Left ventricle myocardium inferior (tissue), 1 donor: ENCODE data around the gene CGB8. TPM values are rescaled to one million over a fixed set of nuclear protein-coding genes. Genes with fewer than 3 reads are reported as not detected.
"Not testable (repeated sequence)": the region's sequence is repeated elsewhere in the genome, so short reads cannot be mapped to it uniquely, and the experiment has no call there.

Source experiments
- DNase-seq: peaks from one replicate; pipeline ENCODE4 v3.0.0-alpha.2; 2020
- H3K27ac ChIP-seq: fragments of 200-600 bp; replicated peaks from 2 replicates; pipeline ENCODE4 v1.8.0; 2021
- H3K27me3 ChIP-seq: fragments of 200-600 bp; 2 replicates; pipeline ENCODE4 v1.8.0; 2021; ENCODE audit warnings: low read depth
- H3K36me3 ChIP-seq: fragments of 200-600 bp; 2 replicates; pipeline ENCODE4 v1.8.0; 2021
- H3K4me1 ChIP-seq: fragments of 200-600 bp; 2 replicates; pipeline ENCODE4 v1.8.0; 2021
- H3K4me3 ChIP-seq: fragments of 200-600 bp; 2 replicates; pipeline ENCODE4 v1.8.0; 2021; ENCODE audit warnings: mild to moderate bottlenecking, moderate library complexity
- H3K9me3 ChIP-seq: fragments of 200-600 bp; replicated peaks from 2 replicates; pipeline ENCODE4 v1.8.0; 2021
- intact Hi-C: fragments of 100-400 bp; cut with micrococcal nuclease; formaldehyde crosslinking; loops from one replicate; pipeline ENCODE4 v1.11.0; 2022
- total RNA-seq: library from RNA; stranded (reverse); fragmentation: NEBNext Ultra II Directional; extraction: Animal tissue kit (Norgen Biotek cat#: 25700); gene quantifications from one replicate; pipeline ENCODE4 v1.2.1, GENCODE V29; 2021
- TF ChIP-seq, protein P1 (sequence below): fragments of 200-600 bp; IDR thresholded peaks from 2 replicates; pipeline ENCODE4 v1.8.0; 2021; ENCODE audit warnings: antibody characterized with exemption, mild to moderate bottlenecking, borderline replicate concordance
- donor health status: DM: no; HTN: yes; CAD: no; lungs with severe emphysema.

Gene CGB8
- total RNA-seq, 1 donor from 2014 or later, result not detected

DNA sequence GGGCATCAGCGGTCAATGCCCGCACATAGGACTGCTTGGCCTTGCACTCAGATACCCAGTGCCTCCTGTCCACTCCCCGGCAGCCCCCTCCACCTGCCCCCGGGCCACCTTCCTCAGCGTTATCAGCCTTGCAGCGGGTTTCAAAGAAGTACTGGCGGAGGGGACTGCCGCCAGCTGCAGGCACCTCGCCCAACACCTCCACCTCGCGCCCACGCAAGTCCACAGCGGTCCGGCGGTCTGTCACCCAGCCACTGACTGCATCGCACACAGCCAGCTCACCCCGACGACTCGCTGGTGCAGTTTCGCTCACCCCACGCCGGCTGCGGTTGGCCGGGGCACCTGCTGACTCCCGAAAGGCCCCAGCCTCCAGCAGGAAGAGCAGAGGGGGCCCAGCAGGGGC lies 12.5 kb upstream of the CGB8 start:
- intact Hi-C loops, result no loop called here
- no peaks in the 10 kb centered on the region for H3K9me3 ChIP-seq
- H3K27me3 ChIP-seq, result peaks cover 78% of the 10 kb centered on the region
- TF ChIP-seq, protein P1, sequence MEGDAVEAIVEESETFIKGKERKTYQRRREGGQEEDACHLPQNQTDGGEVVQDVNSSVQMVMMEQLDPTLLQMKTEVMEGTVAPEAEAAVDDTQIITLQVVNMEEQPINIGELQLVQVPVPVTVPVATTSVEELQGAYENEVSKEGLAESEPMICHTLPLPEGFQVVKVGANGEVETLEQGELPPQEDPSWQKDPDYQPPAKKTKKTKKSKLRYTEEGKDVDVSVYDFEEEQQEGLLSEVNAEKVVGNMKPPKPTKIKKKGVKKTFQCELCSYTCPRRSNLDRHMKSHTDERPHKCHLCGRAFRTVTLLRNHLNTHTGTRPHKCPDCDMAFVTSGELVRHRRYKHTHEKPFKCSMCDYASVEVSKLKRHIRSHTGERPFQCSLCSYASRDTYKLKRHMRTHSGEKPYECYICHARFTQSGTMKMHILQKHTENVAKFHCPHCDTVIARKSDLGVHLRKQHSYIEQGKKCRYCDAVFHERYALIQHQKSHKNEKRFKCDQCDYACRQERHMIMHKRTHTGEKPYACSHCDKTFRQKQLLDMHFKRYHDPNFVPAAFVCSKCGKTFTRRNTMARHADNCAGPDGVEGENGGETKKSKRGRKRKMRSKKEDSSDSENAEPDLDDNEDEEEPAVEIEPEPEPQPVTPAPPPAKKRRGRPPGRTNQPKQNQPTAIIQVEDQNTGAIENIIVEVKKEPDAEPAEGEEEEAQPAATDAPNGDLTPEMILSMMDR, result no peak
- peaks cover 34% of the 10 kb centered on the region for H3K4me1 ChIP-seq
- no peak overlapping the region for H3K4me3 ChIP-seq
- no peaks in the 10 kb centered on the region for H3K36me3 ChIP-seq
- no peak overlapping the region for H3K27ac ChIP-seq
- DNase-seq, result no peak

GRCh38 chr19:49061000-49061399 lies 12.1 kb upstream of the CGB8 start:
- H3K4me3 ChIP-seq, result no peak overlapping the region
- H3K27me3 ChIP-seq, result peaks cover 75% of the 10 kb centered on the region
- TF ChIP-seq, protein P1, result no peak
- H3K27ac ChIP-seq, result no peak overlapping the region
- no peaks in the 10 kb centered on the region for H3K36me3 ChIP-seq
- H3K9me3 ChIP-seq, result no peaks in the 10 kb centered on the region
- peaks cover 37% of the 10 kb centered on the region for H3K4me1 ChIP-seq
- no peak for DNase-seq
- intact Hi-C loops, result no loop called here

DNA sequence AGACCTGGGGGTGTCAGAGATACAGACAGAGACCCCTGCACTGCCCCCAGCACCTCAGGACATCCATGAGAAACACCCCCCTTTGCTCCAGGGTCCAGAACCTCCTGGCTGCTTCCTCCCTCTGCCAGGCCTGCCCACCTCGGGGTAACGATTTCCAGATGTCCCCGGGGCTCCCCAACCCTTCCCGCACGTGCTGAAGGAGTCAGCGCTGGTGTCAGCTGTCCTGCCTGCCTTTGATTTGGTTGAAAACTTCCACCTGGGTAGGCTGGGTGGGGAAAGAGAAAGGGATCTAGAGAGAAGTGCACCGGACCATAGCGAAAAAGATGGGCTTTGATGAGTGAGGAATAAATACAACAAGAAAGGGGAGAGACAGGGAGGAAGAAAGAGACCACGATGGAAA lies 10.1 kb upstream of the CGB8 start:
- TF ChIP-seq, protein P1, result no peak
- Histone ChIP-seq H3K36me3 (no peaks in the 10 kb centered on the region), H3K27me3 (peaks cover 65% of the 10 kb centered on the region), H3K4me1 (peaks cover 22% of the 10 kb centered on the region), H3K27ac (no peak overlapping the region), H3K4me3 (no peak overlapping the region), H3K9me3 (no peaks in the 10 kb centered on the region)
- intact Hi-C loops, result no loop called here
- no peak for DNase-seq

DNA sequence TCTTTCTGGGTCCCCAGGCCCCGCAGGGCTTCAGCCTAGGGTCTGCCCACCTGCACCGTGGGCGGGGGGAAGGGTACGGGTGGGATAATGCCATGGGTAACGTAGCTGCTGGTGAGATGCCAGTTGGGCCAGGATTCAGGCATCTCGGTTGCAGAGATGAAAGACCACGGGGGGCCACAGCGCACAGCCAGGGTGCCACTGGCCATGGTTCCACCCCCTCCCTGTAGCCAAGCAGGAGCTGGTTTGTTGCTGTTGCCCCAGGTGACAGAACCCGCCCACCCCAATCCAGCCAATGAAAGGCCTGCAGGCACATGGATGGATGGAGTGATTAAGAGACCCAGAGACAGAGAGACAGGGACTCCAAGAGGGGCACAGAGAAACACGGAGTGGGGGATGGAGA lies 9.7 kb upstream of the CGB8 start:
- DNase-seq, result no peak
- intact Hi-C loops, result no loop called here
- no peaks in the 10 kb centered on the region for H3K36me3 ChIP-seq
- TF ChIP-seq, protein P1, result no peak
- peaks cover 22% of the 10 kb centered on the region for H3K4me1 ChIP-seq
- H3K4me3 ChIP-seq, result no peak overlapping the region
- H3K27me3 ChIP-seq, result peaks cover 60% of the 10 kb centered on the region
- H3K27ac ChIP-seq, result no peak overlapping the region
- no peaks in the 10 kb centered on the region for H3K9me3 ChIP-seq

- TF ChIP-seq, protein P1, result no peak
- intact Hi-C loops, result no loop called here
- Histone ChIP-seq H3K4me3 (peak within 1 kb of the TSS; percentile 72), H3K4me1 (peaks cover 22% of the 10 kb centered on the region), H3K36me3 (no peaks in the 10 kb centered on the region), H3K27me3 (peaks cover 52% of the 10 kb centered on the region), H3K9me3 (no peaks in the 10 kb centered on the region), H3K27ac (no peak within 1 kb of the TSS)
- DNase-seq, result peak; percentile 78
Measured at GRCh38 chr19:49057636-49058234, 8.8 kb upstream of the CGB8 start, which contains the start of gene CGB7. CGB7 (minus strand) TSS chr19:49057749; CDS start chr19:49055375, 2,374 bp downstream.

- DNase-seq, H3K36me3 ChIP-seq, H3K9me3 ChIP-seq, H3K27ac ChIP-seq, intact Hi-C loops: not testable (repeated sequence)
- H3K4me1 ChIP-seq, result peaks cover 22% of the 10 kb centered on the region
- peaks cover 45% of the 10 kb centered on the region for H3K27me3 ChIP-seq
- H3K4me3 ChIP-seq, result peak overlapping the region; percentile 72
Measured at GRCh38 chr19:49056902-49057596, 8.1 kb upstream of the CGB8 start.
